Liver (tissue), 9 donors: ENCODE measurements around the gene SBF2. TPM values are rescaled to one million over a fixed set of nuclear protein-coding genes. Genes with fewer than 3 reads are reported as not detected.

Experiments used
- DNase-seq: peaks from one replicate; pipeline ENCODE4 v3.0.0-alpha.2; 2017; ENCODE audit warnings: low spot score
- H3K27ac ChIP-seq, 2 donors: one replicate each; pipeline ENCODE4 v1.7.0; 2013; ENCODE audit warnings: inconsistent platforms in 2 of 2, low read length in 2 of 2, control low read depth in 1 of 2, low read depth in 1 of 2, mild to moderate bottlenecking in 1 of 2
- H3K27me3 ChIP-seq, 4 donors: one replicate each; pipeline versions ENCODE4 v1.6.1 to v1.7.0; 2013; ENCODE audit warnings: low read length in 3 of 4, inconsistent platforms in 1 of 4, mild to moderate bottlenecking in 1 of 4, moderate library complexity in 1 of 4; ENCODE audit not compliant: control insufficient read depth in 4 of 4, insufficient read depth in 4 of 4
- H3K36me3 ChIP-seq, 4 donors: one replicate each; pipeline versions ENCODE4 v1.6.1 to v1.7.0; 2013; ENCODE audit warnings: low read length in 3 of 4, mild to moderate bottlenecking in 3 of 4, low read depth in 1 of 4, moderate library complexity in 1 of 4; ENCODE audit not compliant: control insufficient read depth in 4 of 4, insufficient read depth in 3 of 4
- H3K4me1 ChIP-seq, 4 donors: one replicate each; pipeline versions ENCODE4 v1.6.1 to v1.7.0; 2013; ENCODE audit warnings: low read length in 3 of 4, mild to moderate bottlenecking in 3 of 4, moderate library complexity in 1 of 4; ENCODE audit not compliant: control insufficient read depth in 4 of 4, insufficient read depth in 4 of 4
- H3K4me3 ChIP-seq, 3 donors: one replicate each; pipeline versions ENCODE4 v1.6.1 to v1.7.0; 2013; ENCODE audit warnings: low read length in 3 of 3, control low read depth in 1 of 3, low read depth in 1 of 3, mild to moderate bottlenecking in 1 of 3
- H3K9ac ChIP-seq, 2 donors: one replicate each; pipeline ENCODE4 v1.7.0; 2013; ENCODE audit warnings: low read length in 2 of 2, mild to moderate bottlenecking in 2 of 2, moderate library complexity in 2 of 2, control low read depth in 1 of 2, low read depth in 1 of 2
- H3K9me3 ChIP-seq, 4 donors: one replicate each; pipeline versions ENCODE4 v1.6.1 to v1.7.0; 2013; ENCODE audit warnings: low read length in 3 of 4; ENCODE audit not compliant: control insufficient read depth in 4 of 4
- ATF3 ChIP-seq: IDR thresholded peaks from 2 replicates; pipeline ENCODE4 v1.6.1; 2016; ENCODE audit warnings: antibody characterized with exemption
- CTCF ChIP-seq: fragments of 150-350 bp; IDR thresholded peaks from 2 replicates; pipeline ENCODE4 v1.5.1; 2017; ENCODE audit warnings: improper control_type of control experiment, low read depth, low read length; ENCODE audit not compliant: missing input control
- EGR1 ChIP-seq, 2 donors: IDR thresholded peaks; 2 replicates each; pipeline ENCODE4 v1.6.1; 2016 to 2018; ENCODE audit warnings: antibody characterized with exemption in 2 of 2, low read depth in 2 of 2
- FOXA1 ChIP-seq: IDR thresholded peaks from 2 replicates; pipeline ENCODE4 v1.6.1; 2016; ENCODE audit warnings: antibody characterized with exemption
- FOXA2 ChIP-seq: IDR thresholded peaks from 2 replicates; pipeline ENCODE4 v1.6.1; 2016; ENCODE audit warnings: antibody characterized with exemption
- GABPA ChIP-seq, 2 donors: IDR thresholded peaks in 1 of 2; conservative IDR thresholded peaks in 1 of 2; 2 replicates each; pipeline ENCODE4 v1.6.1; 2016; ENCODE audit warnings: antibody characterized with exemption in 2 of 2, mild to moderate bottlenecking in 1 of 2, moderate library complexity in 1 of 2
- HNF4A ChIP-seq, 2 donors: conservative IDR thresholded peaks; 2 replicates each; pipeline ENCODE4 v1.6.1; 2016; ENCODE audit warnings: antibody characterized with exemption in 2 of 2, mild to moderate bottlenecking in 2 of 2
- HNF4G ChIP-seq: IDR thresholded peaks from 2 replicates; pipeline ENCODE4 v1.6.1; 2016; ENCODE audit warnings: antibody characterized with exemption
- JUND ChIP-seq, 2 donors: IDR thresholded peaks; 2 replicates each; pipeline ENCODE4 v1.6.1; 2016; ENCODE audit warnings: antibody characterized with exemption in 2 of 2
- NR2F2 ChIP-seq: IDR thresholded peaks from 2 replicates; pipeline ENCODE4 v1.6.1; 2016; ENCODE audit warnings: antibody characterized with exemption
- REST ChIP-seq: IDR thresholded peaks from 2 replicates; pipeline ENCODE4 v1.6.1; 2016; ENCODE audit warnings: antibody characterized with exemption, mild to moderate bottlenecking
- RXRA ChIP-seq, 2 donors: IDR thresholded peaks; 2 replicates each; pipeline ENCODE4 v1.6.1; 2017 to 2018; ENCODE audit warnings: antibody characterized with exemption in 2 of 2, mild to moderate bottlenecking in 1 of 2
- SP1 ChIP-seq: IDR thresholded peaks from 2 replicates; pipeline ENCODE4 v1.6.1; 2018; ENCODE audit warnings: antibody characterized with exemption, mild to moderate bottlenecking
- TAF1 ChIP-seq: conservative IDR thresholded peaks from 2 replicates; pipeline ENCODE4 v1.6.1; 2016; ENCODE audit warnings: antibody characterized with exemption, mild to moderate bottlenecking
- WGBS: extraction: QIAGEN DNeasy Blood & Tissue Kit; methylation state at CpG from one replicate; pipeline ENCODE4 v1.1.7; 2013; 5-methylcytosine and 5-hydroxymethylcytosine counted together
- polyA plus RNA-seq, 2 donors: library from polyadenylated mRNA; stranded (reverse) in 1 of 2; unstranded in 1 of 2; fragments of 200-250 nt in 1 of 2; fragments of >200 nt in 1 of 2; fragmentation: Nextera tagmentation in 1 of 2; extraction: Ambion mirVana in 1 of 2; gene quantifications; one replicate each; pipeline versions ENCODE4 v1.2.1 to v1.2.3, GENCODE V29; 2013 to 2015
- total RNA-seq, 2 donors: library from RNA; depleted of rRNA; stranded (reverse); fragments of >200 nt; gene quantifications; one replicate each; pipeline ENCODE4 v1.2.3, GENCODE V29; 2014
- donor health status: healthy.
- donor health status: healthy.
- donor health status: healthy.
- donor health status: healthy.
- donor health status: healthy.

The SBF2 gene
- total and polyA plus RNA-seq, 4 donors, result 7.5 to 31.3 (median 14.7) TPM

- Histone ChIP-seq H3K27ac (no peak overlapping the region), H3K27me3 (no peaks in the 10 kb centered on the region), H3K9me3 (no peaks in the 10 kb centered on the region), H3K9ac (no peak overlapping the region), H3K4me3 (no peak overlapping the region), H3K4me1 (peaks cover 0 to under 1% (median under 1%) of the 10 kb centered on the region in 4 donors), H3K36me3 (no peaks in the 10 kb centered on the region)
- WGBS, result 88% methylated on average over 4 of the region's 4 CpGs
- no peak for TF ChIP-seq CTCF
- TF ChIP-seq HNF4G, result no peak
- TF ChIP-seq RXRA (IDR thresholded peaks at IDR 0.05), result no peak
- TF ChIP-seq HNF4A (conservative IDR thresholded peaks at IDR 0.05), result no peak
- DNase-seq, result no peak
Measured at GRCh38 chr11:10317151-10317755, 23.2 kb upstream of the SBF2 start.

GRCh38 chr11:10315083-10315482 is 21.1 kb upstream of the SBF2 start:
- Histone ChIP-seq H3K4me1 (no peaks in the 10 kb centered on the region), H3K27ac (no peak overlapping the region), H3K9me3 (no peaks in the 10 kb centered on the region), H3K27me3 (no peaks in the 10 kb centered on the region), H3K9ac (no peak overlapping the region), H3K36me3 (no peaks in the 10 kb centered on the region), H3K4me3 (no peak overlapping the region)
- DNase-seq, result no peak
- WGBS, result 92% methylated on average over 6 of the region's 6 CpGs
- TF ChIP-seq JUND (IDR thresholded peaks at IDR 0.05) (no peak), HNF4G (no peak)

- H3K27me3 ChIP-seq, result no peaks in the 10 kb centered on the region
- no peaks in the 10 kb centered on the region for H3K36me3 ChIP-seq
- no peak overlapping the region for H3K9ac ChIP-seq
- DNase-seq, result no peak
- H3K4me3 ChIP-seq, result no peak overlapping the region
- no peaks in the 10 kb centered on the region for H3K9me3 ChIP-seq
- H3K4me1 ChIP-seq, result peaks cover 0 to 6% (median 4%) of the 10 kb centered on the region in 4 donors
- TF ChIP-seq JUND (IDR thresholded peaks at IDR 0.05) (no peak), RXRA (IDR thresholded peaks at IDR 0.05) (no peak), NR2F2 (no peak), SP1 (no peak)
- 59% methylated on average over 8 of the region's 8 CpGs for WGBS
- no peak overlapping the region for H3K27ac ChIP-seq
Measured at GRCh38 chr11:10314199-10315072, 20.4 kb upstream of the SBF2 start.

GRCh38 chr11:10311802-10312201 is 17.8 kb upstream of the SBF2 start:
- WGBS, result 93% methylated on average over 2 of the region's 2 CpGs
- no peak for DNase-seq
- peaks cover under 1 to 27% (median 16%) of the 10 kb centered on the region in 4 donors for H3K4me1 ChIP-seq
- no peak overlapping the region for H3K27ac ChIP-seq
- no peaks in the 10 kb centered on the region for H3K9me3 ChIP-seq
- no peaks in the 10 kb centered on the region for H3K36me3 ChIP-seq
- no peaks in the 10 kb centered on the region for H3K27me3 ChIP-seq
- H3K4me3 ChIP-seq, result no peak overlapping the region
- no peak overlapping the region for H3K9ac ChIP-seq
- TF ChIP-seq TAF1, result no peak
- TF ChIP-seq JUND (IDR thresholded peaks at IDR 0.05), result no peak
- no peak for TF ChIP-seq CTCF
- TF ChIP-seq ATF3, result no peak
- TF ChIP-seq NR2F2, result no peak
- TF ChIP-seq REST, result no peak
- TF ChIP-seq FOXA1, result no peak
- TF ChIP-seq EGR1 (IDR thresholded peaks at IDR 0.05; ENCODE audit: low read depth in 2 of 2), result no peak
- no peak for TF ChIP-seq FOXA2
- TF ChIP-seq GABPA (IDR thresholded peaks at IDR 0.05 in 1 of 2, conservative IDR thresholded peaks at IDR 0.05 in 1 of 2), result no peak
